A172 (cell line): ENCODE measurements around the gene MEG3. TPM values are rescaled to one million over a fixed set of nuclear protein-coding genes. Genes with fewer than 3 reads are reported as not detected.

Experiments used
- DNase-seq: peaks from one replicate; pipeline ENCODE4 v3.0.0-alpha.2; 2015; ENCODE audit warnings: low spot score
- total RNA-seq: library from RNA; depleted of rRNA; stranded (reverse); fragments of >200 nt; shearing (Covaris generic); gene quantifications from 2 replicates; pipeline ENCODE4 v1.2.3, GENCODE V29; 2014; rRNA removed

Gene MEG3
- total RNA-seq, result not detected in 2 replicates

GRCh38 chr14:100825713-100826331, at the start of gene MEG3:
MEG3 (plus strand) TSS chr14:100826118.
- no peak for DNase-seq

GRCh38 chr14:100776681-100777365, 49.1 kb upstream of the MEG3 start:
- DNase-seq, result no peak

GRCh38 chr14:100777366-100777817, 48.5 kb upstream of the MEG3 start:
- no peak for DNase-seq

- no peak for DNase-seq
Measured at GRCh38 chr14:100777818-100778525, 47.9 kb upstream of the MEG3 start.

GRCh38 chr14:100778526-100778882, 47.4 kb upstream of the MEG3 start:
- DNase-seq, result no peak

- no peak for DNase-seq
Measured at GRCh38 chr14:100778951-100779690, 46.8 kb upstream of the MEG3 start.

- no peak for DNase-seq
Measured at GRCh38 chr14:100779691-100780080, 46.2 kb upstream of the MEG3 start.

- DNase-seq, result no peak
Measured at GRCh38 chr14:100780246-100780645, 45.7 kb upstream of the MEG3 start.

GRCh38 chr14:100780646-100781355, 45.1 kb upstream of the MEG3 start:
- no peak for DNase-seq

GRCh38 chr14:100781952-100782351, 44.0 kb upstream of the MEG3 start:
- DNase-seq, result no peak

- no peak for DNase-seq
Measured at GRCh38 chr14:100782516-100783320, 43.2 kb upstream of the MEG3 start.

- no peak for DNase-seq
Measured at GRCh38 chr14:100783630-100784370, 42.1 kb upstream of the MEG3 start.

GRCh38 chr14:100784523-100785337, 41.2 kb upstream of the MEG3 start:
- DNase-seq, result no peak

GRCh38 chr14:100785338-100785615, 40.6 kb upstream of the MEG3 start:
- DNase-seq, result no peak

- DNase-seq, result no peak
Measured at GRCh38 chr14:100785626-100786025, 40.3 kb upstream of the MEG3 start.

GRCh38 chr14:100786131-100786530, 39.8 kb upstream of the MEG3 start:
- no peak for DNase-seq

GRCh38 chr14:100786576-100787219, 39.2 kb upstream of the MEG3 start:
- no peak for DNase-seq

GRCh38 chr14:100787659-100788058, 38.3 kb upstream of the MEG3 start:
- DNase-seq, result no peak

GRCh38 chr14:100788517-100788916, 37.4 kb upstream of the MEG3 start:
- DNase-seq, result no peak
